GM21390 (cell line): ENCODE measurements around the gene OXNAD1.
A peak's percentile ranks its signal among the peaks of the same experiment; 100 is the strongest.

Source experiments
- ATAC-seq: cut with Tn5 transposase; IDR thresholded peaks from one replicate; pipeline ENCODE4 v1.9.1; 2021; ENCODE audit not compliant: unreplicated experiment

OXNAD1 gene

GRCh38 chr3:16277471-16277870, 12.5 kb downstream of the OXNAD1 start:
- ATAC-seq, result no peak

DNA sequence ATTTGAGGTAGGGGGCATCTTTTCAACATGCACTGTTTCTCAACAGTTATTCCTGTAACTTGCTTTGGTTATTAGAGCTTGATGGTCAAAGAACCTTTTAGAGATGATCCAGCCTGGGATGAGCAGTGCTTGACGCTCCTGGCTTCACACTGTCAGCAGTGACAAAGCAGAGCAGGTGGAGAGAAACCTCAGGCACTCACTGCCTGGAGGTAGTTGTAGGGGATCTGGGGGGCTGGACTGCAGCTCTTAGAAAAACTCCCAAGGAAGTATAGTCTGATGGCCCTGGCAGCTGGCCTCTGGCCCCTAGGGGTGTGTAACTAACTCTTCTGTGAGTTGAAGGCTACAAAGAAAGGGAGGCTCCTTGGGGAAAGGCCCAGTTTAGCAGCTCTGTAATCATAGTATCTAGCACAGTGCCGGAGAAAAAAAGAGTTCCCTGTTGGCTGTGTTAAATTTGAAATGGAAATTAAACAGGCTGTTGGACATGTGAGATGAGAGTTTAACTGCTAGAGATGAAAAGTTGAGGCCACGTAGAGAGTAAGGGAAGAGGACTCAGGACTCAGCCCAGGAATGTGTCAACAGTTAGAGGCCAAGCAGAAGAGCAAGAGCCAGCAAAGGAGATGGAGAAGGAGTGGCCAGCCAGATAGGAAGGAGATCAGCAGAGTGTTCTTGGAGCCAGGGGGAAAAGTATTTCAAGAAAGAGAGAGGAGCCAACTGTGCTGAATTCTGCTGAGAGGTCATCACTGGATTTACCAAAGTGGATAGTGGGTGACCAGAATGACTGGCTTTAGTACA, 14.2 kb downstream of the OXNAD1 start:
- no peak for ATAC-seq

GRCh38 chr3:16280671-16281070, 15.7 kb downstream of the OXNAD1 start:
- ATAC-seq, result no peak

GRCh38 chr3:16284633-16285032, 19.6 kb downstream of the OXNAD1 start:
- no peak for ATAC-seq

GRCh38 chr3:16286161-16286560, 21.1 kb downstream of the OXNAD1 start:
- ATAC-seq, result peak; percentile 61

GRCh38 chr3:16286751-16287543, 21.9 kb downstream of the OXNAD1 start:
- no peak for ATAC-seq

DNA sequence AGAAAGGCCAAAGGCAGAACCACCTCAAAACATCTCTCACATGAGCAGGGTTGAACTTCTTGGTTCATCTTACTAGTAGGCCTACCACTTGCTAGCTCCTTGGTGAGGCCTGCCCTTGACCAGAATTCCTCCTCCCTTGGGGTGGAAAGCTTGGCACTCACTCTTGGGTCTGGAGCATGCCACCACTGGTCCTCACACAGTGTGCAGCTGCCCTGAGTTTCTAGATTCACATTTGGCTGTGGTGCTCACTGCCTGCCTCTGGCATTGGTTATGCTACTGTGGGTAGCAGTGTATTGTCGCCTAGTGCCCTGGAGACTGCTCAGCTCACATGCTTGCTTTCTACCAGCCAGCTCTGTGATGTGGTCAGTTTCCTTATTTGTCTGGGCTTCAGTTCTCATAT, 23.7 kb downstream of the OXNAD1 start:
- no peak for ATAC-seq

- ATAC-seq, result no peak
These were observed 24.3 kb downstream of the OXNAD1 start for GRCh38 chr3:16289144-16289889.

- no peak for ATAC-seq
These were observed 25.2 kb downstream of the OXNAD1 start for GRCh38 chr3:16290007-16290826.

GRCh38 chr3:16290827-16291196, 25.8 kb downstream of the OXNAD1 start:
- ATAC-seq, result peak; percentile 55

DNA sequence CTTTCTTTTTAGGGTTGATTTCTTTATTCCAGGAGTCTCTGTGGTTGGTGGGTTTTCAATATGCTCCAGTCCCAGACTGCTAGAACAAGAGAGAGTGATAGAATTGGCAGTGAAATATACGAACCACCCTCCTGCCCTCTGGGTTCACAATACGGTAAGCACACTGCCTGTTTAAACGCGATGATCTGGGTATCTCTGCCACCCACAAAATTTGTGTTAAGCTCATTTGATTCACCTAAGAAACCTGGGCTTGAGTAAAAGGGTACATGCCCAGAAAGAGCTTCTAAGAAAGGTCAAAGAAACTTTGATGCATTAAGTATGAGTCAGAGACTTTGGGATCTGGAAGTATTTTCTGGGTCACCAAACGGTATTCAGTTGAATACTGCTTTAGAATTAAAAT, 29.8 kb downstream of the OXNAD1 start:
- ATAC-seq, result no peak

GRCh38 chr3:16295298-16295890, 30.4 kb downstream of the OXNAD1 start:
- ATAC-seq, result no peak

- ATAC-seq, result no peak
These were observed 33.2 kb downstream of the OXNAD1 start for GRCh38 chr3:16297997-16298885.

- ATAC-seq, result no peak
These were observed 33.9 kb downstream of the OXNAD1 start for GRCh38 chr3:16298891-16299290.

DNA sequence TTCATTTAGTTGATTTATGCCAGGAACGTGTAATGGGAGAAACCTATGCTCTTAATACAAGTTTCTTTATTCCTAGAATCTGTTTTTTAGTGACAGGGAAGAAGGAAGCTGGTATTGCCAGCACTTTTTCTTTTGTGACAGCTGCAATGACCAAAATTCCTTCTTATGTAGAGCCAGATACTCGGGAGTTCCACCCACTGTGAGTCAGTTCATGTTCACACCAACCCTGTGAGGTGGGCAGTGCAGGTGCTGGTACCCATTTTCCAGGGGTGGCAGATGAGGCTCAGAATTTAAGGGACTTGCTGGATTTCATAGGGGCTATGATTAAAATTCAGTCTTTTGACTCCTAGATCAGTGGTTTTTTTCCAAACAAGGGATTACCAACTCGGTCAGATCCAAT, 34.7 kb downstream of the OXNAD1 start:
- no peak for ATAC-seq

GRCh38 chr3:16300307-16300706, 35.3 kb downstream of the OXNAD1 start:
- ATAC-seq, result peak; percentile 31

GRCh38 chr3:16300881-16301359, 35.9 kb downstream of the OXNAD1 start:
- peak; percentile 72 for ATAC-seq

DNA sequence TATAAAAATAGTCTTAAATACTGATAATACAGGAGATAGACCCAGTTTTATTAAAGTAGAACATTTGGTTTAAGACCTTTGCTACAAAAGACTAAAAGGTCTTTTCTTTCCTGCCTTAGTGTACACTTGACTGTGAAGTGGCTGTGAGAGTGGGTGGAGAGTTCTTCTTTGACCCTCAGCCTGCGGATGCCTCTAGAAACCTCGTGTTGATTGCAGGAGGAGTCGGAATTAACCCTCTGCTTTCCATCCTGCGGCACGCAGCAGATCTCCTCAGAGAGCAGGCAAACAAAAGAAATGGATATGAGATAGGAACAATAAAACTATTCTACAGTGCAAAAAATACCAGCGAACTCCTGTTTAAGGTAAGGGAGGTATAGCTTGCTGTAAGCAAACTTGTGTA, 36.5 kb downstream of the OXNAD1 start:
- ATAC-seq, result no peak

- ATAC-seq, result no peak
These were observed 37.1 kb downstream of the OXNAD1 start for GRCh38 chr3:16302082-16302631.
